Vagina (tissue), 2 donors: ENCODE results near the gene ZNF441. TPM values are rescaled to one million over a fixed set of nuclear protein-coding genes. Genes with fewer than 3 reads are reported as not detected.

Source experiments
- DNase-seq, 2 donors: peaks; one replicate each; pipeline ENCODE4 v3.0.0-alpha.2; 2017; ENCODE audit errors: extremely low spot score in 2 of 2
- H3K27ac ChIP-seq: fragments of 200-600 bp; sonication (generic); one replicate; pipeline ENCODE4 v1.5.1; 2019
- H3K27me3 ChIP-seq: fragments of 200-600 bp; sonication (generic); one replicate; pipeline ENCODE4 v1.5.1; 2019
- H3K36me3 ChIP-seq, 2 donors: fragments of 200-600 bp; sonication (generic); one replicate each; pipeline ENCODE4 v1.5.1; 2017 to 2019
- H3K4me1 ChIP-seq: fragments of 200-600 bp; sonication (generic); one replicate; pipeline ENCODE4 v1.5.1; 2019
- H3K4me3 ChIP-seq, 2 donors: fragments of 200-600 bp; sonication (generic); 1 replicate in 1 of 2; 2 replicates in 1 of 2; pipeline ENCODE4 v1.5.1; 2016 to 2019
- H3K9me3 ChIP-seq: fragments of 200-600 bp; sonication (generic); one replicate; pipeline ENCODE4 v1.5.1; 2019
- POLR2A ChIP-seq, 2 donors: fragments of 450-650 bp; IDR thresholded peaks; one replicate each; pipeline ENCODE4 v1.6.1; 2017; ENCODE audit warnings: antibody characterized with exemption in 2 of 2, mild to moderate bottlenecking in 2 of 2, moderate library complexity in 2 of 2
- POLR2AphosphoS5 ChIP-seq, 2 donors: sonication (generic); formaldehyde crosslinking; IDR thresholded peaks; one replicate each; pipeline ENCODE4 v1.9.0; 2017; ENCODE audit warnings: antibody characterized with exemption in 2 of 2, mild to moderate bottlenecking in 2 of 2, low read depth in 1 of 2; ENCODE audit not compliant: insufficient read depth in 1 of 2
- intact Hi-C: fragments of 100-400 bp; cut with DNase I; formaldehyde crosslinking; loops from one replicate; pipeline ENCODE4 v1.15.1; 2023
- total RNA-seq: library from RNA; depleted of rRNA; stranded (reverse); fragments of >200 nt; gene quantifications from one replicate; pipeline ENCODE4 v1.2.3, GENCODE V29; 2016
- TF ChIP-seq, protein P1 (sequence below), 3 experiments: fragments of 450-650 bp in 2 of 3; fragments of 200-600 bp in 1 of 3; sonication (generic) in 1 of 3; IDR thresholded peaks; one replicate each; pipeline ENCODE4 v1.5.1; 2017 to 2019; ENCODE audit warnings: antibody characterized with exemption in 3 of 3, mild to moderate bottlenecking in 2 of 3, moderate library complexity in 2 of 3

Gene ZNF441
- total RNA-seq, 1 donor from 2014 or later, result 7.1 TPM

- intact Hi-C loops, result no loop called here
- no peaks in the 10 kb centered on the region for H3K27me3 ChIP-seq
- no peak overlapping the region for H3K4me3 ChIP-seq
- H3K36me3 ChIP-seq, result peaks cover 14 to 63% of the 10 kb centered on the region in 2 donors
- no peaks in the 10 kb centered on the region for H3K4me1 ChIP-seq
- H3K9me3 ChIP-seq, result peaks cover 73% of the 10 kb centered on the region
- DNase-seq, result no peak
- TF ChIP-seq POLR2AphosphoS5 (IDR thresholded peaks at IDR 0.05; ENCODE audit: insufficient read depth in 1 of 2, low read depth in 1 of 2) (no peak), POLR2A (IDR thresholded peaks at IDR 0.05) (no peak)
- H3K27ac ChIP-seq, result no peak overlapping the region
Measured at GRCh38 chr19:11780431-11781020, 13.7 kb downstream of the ZNF441 start.

DNA sequence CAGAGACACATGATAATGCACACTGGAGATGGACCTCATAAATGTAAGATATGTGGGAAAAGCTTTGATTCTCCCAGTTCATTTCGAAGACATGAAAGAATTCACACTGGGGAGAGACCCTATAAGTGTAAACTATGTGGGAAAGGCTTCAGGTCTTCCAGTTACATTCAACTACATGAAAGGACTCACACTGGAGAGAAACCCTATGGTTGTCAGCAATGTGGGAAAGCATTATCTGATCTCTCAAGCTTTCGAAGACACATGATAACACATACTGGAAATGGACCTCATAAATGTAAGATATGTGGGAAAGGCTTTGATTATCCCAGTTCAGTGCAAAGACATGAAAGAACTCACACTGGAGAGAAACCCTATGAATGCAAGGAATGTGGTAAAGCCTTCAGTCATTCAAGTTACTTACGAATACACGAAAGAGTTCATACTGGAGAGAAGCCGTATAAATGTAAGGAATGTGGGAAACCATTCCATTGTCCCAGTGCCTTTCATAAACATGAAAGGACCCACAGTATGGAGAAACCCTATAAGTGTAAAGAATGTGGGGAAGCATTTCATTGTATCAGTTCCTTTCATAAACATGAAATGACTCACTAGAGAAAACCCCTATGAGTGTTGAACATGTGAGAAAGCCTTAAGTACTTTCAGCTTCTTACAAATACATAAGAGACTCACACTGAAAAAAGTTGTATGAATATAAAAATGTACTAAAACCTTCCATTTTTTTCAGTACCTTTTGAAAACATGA lies 14.7 kb downstream of the ZNF441 start:
- no peak for DNase-seq
- no peak overlapping the region for H3K27ac ChIP-seq
- no peaks in the 10 kb centered on the region for H3K4me1 ChIP-seq
- no peaks in the 10 kb centered on the region for H3K27me3 ChIP-seq
- H3K36me3 ChIP-seq, result peaks cover 14 to 63% of the 10 kb centered on the region in 2 donors
- TF ChIP-seq POLR2A (IDR thresholded peaks at IDR 0.05) (no peak), POLR2AphosphoS5 (IDR thresholded peaks at IDR 0.05; ENCODE audit: insufficient read depth in 1 of 2, low read depth in 1 of 2) (no peak)
- TF ChIP-seq, protein P1, sequence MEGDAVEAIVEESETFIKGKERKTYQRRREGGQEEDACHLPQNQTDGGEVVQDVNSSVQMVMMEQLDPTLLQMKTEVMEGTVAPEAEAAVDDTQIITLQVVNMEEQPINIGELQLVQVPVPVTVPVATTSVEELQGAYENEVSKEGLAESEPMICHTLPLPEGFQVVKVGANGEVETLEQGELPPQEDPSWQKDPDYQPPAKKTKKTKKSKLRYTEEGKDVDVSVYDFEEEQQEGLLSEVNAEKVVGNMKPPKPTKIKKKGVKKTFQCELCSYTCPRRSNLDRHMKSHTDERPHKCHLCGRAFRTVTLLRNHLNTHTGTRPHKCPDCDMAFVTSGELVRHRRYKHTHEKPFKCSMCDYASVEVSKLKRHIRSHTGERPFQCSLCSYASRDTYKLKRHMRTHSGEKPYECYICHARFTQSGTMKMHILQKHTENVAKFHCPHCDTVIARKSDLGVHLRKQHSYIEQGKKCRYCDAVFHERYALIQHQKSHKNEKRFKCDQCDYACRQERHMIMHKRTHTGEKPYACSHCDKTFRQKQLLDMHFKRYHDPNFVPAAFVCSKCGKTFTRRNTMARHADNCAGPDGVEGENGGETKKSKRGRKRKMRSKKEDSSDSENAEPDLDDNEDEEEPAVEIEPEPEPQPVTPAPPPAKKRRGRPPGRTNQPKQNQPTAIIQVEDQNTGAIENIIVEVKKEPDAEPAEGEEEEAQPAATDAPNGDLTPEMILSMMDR (IDR thresholded peaks at IDR 0.05), result no peak
- H3K4me3 ChIP-seq, result no peak overlapping the region
- H3K9me3 ChIP-seq, result peaks cover 68% of the 10 kb centered on the region
- intact Hi-C loops, result no loop called here

- Histone ChIP-seq H3K4me1 (no peaks in the 10 kb centered on the region), H3K9me3 (peaks cover 50% of the 10 kb centered on the region), H3K27me3 (no peaks in the 10 kb centered on the region), H3K36me3 (peaks cover 10 to 41% of the 10 kb centered on the region in 2 donors), H3K4me3 (no peak overlapping the region), H3K27ac (no peak overlapping the region)
- no peak for DNase-seq
- intact Hi-C loops, result no loop called here
- TF ChIP-seq, protein P1 (IDR thresholded peaks at IDR 0.05), result no peak
- TF ChIP-seq POLR2A (IDR thresholded peaks at IDR 0.05), result no peak
- TF ChIP-seq POLR2AphosphoS5 (IDR thresholded peaks at IDR 0.05; ENCODE audit: insufficient read depth in 1 of 2, low read depth in 1 of 2), result no peak
Measured at GRCh38 chr19:11783767-11784166, 17.0 kb downstream of the ZNF441 start.

- Histone ChIP-seq H3K27me3 (no peaks in the 10 kb centered on the region), H3K36me3 (peaks cover 10 to 35% of the 10 kb centered on the region in 2 donors), H3K9me3 (peaks cover 49% of the 10 kb centered on the region), H3K4me1 (no peaks in the 10 kb centered on the region), H3K27ac (no peak overlapping the region), H3K4me3 (no peak overlapping the region)
- intact Hi-C loops, result no loop called here
- TF ChIP-seq POLR2AphosphoS5 (IDR thresholded peaks at IDR 0.05; ENCODE audit: insufficient read depth in 1 of 2, low read depth in 1 of 2) (no peak), POLR2A (IDR thresholded peaks at IDR 0.05) (no peak)
- TF ChIP-seq, protein P1 (IDR thresholded peaks at IDR 0.05), result no peak
- no peak for DNase-seq
Measured at GRCh38 chr19:11784356-11784755, 17.6 kb downstream of the ZNF441 start.

- H3K27ac ChIP-seq, result no peak overlapping the region
- H3K4me3 ChIP-seq, result no peak overlapping the region
- H3K4me1 ChIP-seq, result no peaks in the 10 kb centered on the region
- H3K9me3 ChIP-seq, result peaks cover 23% of the 10 kb centered on the region
- intact Hi-C loops, result no loop called here
- TF ChIP-seq, protein P1 (IDR thresholded peaks at IDR 0.05), result no peak
- TF ChIP-seq POLR2A (IDR thresholded peaks at IDR 0.05) (no peak), POLR2AphosphoS5 (IDR thresholded peaks at IDR 0.05; ENCODE audit: insufficient read depth in 1 of 2, low read depth in 1 of 2) (no peak)
- peaks cover 0 to 3% of the 10 kb centered on the region in 2 donors for H3K36me3 ChIP-seq
- DNase-seq, result no peak
- H3K27me3 ChIP-seq, result no peaks in the 10 kb centered on the region
Measured at GRCh38 chr19:11787536-11787935, 20.7 kb downstream of the ZNF441 start.
